Gastrocnemius medialis (tissue), 4 donors: Measurements from ENCODE around the gene CELF1. TPM values are rescaled to one million over a fixed set of nuclear protein-coding genes. Genes with fewer than 3 reads are reported as not detected.

Experiments
- ATAC-seq, 2 donors: fragments of 150-250 bp; one replicate each; pipeline ENCODE4 v1.9.1; 2016
- DNase-seq, 2 donors: peaks; one replicate each; pipeline ENCODE4 v3.0.0-alpha.2; 2019
- H3K27ac ChIP-seq, 4 donors: fragments of 200-600 bp; sonication (generic); 1 replicate in 1 of 4; 2 replicates in 3 of 4; pipeline ENCODE4 v1.5.1; 2016 to 2018; ENCODE audit warnings: mild to moderate bottlenecking in 2 of 4, moderate library complexity in 1 of 4
- H3K27me3 ChIP-seq, 3 donors: fragments of 200-600 bp; sonication (generic) in 2 of 3; 1 replicate in 1 of 3; 2 replicates in 2 of 3; pipeline versions ENCODE4 v1.5.1 to v1.6.0; 2016 to 2019; ENCODE audit warnings: mild to moderate bottlenecking in 1 of 3, moderate library complexity in 1 of 3
- H3K36me3 ChIP-seq, 2 donors: fragments of 200-600 bp; sonication (generic) in 1 of 2; one replicate each; pipeline ENCODE4 v1.5.1; 2017 to 2018
- H3K4me1 ChIP-seq, 2 donors: fragments of 200-600 bp; sonication (generic) in 1 of 2; one replicate each; pipeline ENCODE4 v1.5.1; 2016 to 2017; ENCODE audit warnings: mild to moderate bottlenecking in 2 of 2
- H3K4me3 ChIP-seq, 4 donors: fragments of 200-600 bp; sonication (generic) in 3 of 4; 1 replicate in 1 of 4; 2 replicates in 3 of 4; pipeline ENCODE4 v1.5.1; 2016 to 2019; ENCODE audit warnings: mild to moderate bottlenecking in 2 of 4
- H3K9me3 ChIP-seq, 3 donors: fragments of 200-600 bp; sonication (generic) in 2 of 3; 1 replicate in 1 of 3; 2 replicates in 2 of 3; pipeline ENCODE4 v1.5.1; 2016 to 2019
- CTCF ChIP-seq, 5 experiments: fragments of 450-650 bp in 3 of 5; fragments of 200-600 bp in 2 of 5; sonication (generic) in 2 of 5; IDR thresholded peaks in 4 of 5; conservative IDR thresholded peaks in 1 of 5; 1 replicate in 4 of 5; 2 replicates in 1 of 5; pipeline ENCODE4 v1.5.1; 2016 to 2019; ENCODE audit warnings: antibody characterized with exemption in 5 of 5, mild to moderate bottlenecking in 3 of 5, moderate library complexity in 3 of 5
- POLR2A ChIP-seq, 2 donors: fragments of 450-650 bp; IDR thresholded peaks; one replicate each; pipeline ENCODE4 v1.6.1; 2017; ENCODE audit warnings: antibody characterized with exemption in 2 of 2, mild to moderate bottlenecking in 2 of 2, moderate library complexity in 2 of 2
- in situ Hi-C, 4 donors: fragments of 200-750 bp; cut with MboI; loops; one replicate each; pipeline versions ENCODE4 v1.15.0 to v1.8.0; 2017; ENCODE audit warnings: low sequenced_read_pairs in 4 of 4
- intact Hi-C: fragments of 100-400 bp; cut with DNase I; formaldehyde crosslinking; loops from one replicate; pipeline ENCODE4 v1.15.1; 2023; ENCODE audit warnings: low total_unique reads
- total RNA-seq, 4 donors: library from RNA; depleted of rRNA; stranded (reverse); fragments of >200 nt; gene quantifications; one replicate each; pipeline versions ENCODE4 v1.1.0 to v1.2.3, GENCODE V29; 2016

The CELF1 gene
- total RNA-seq, 4 donors from 2014 or later, result 106 to 185 (median 136) TPM

- in situ Hi-C loops (loop anchor here in 1 of 4 donors (10.0 kb wide), 1 partner anchor 55 kb away; no protein-coding TSS in a partner anchor), intact Hi-C loops (loop anchor here (10.0 kb wide), 1 partner anchor 255 kb away; the partner anchor contains the start of gene PACSIN3)
- ATAC-seq (no peak), DNase-seq (no peak)
- no peak for TF ChIP-seq POLR2A (IDR thresholded peaks at IDR 0.05)
- TF ChIP-seq CTCF (IDR thresholded peaks at IDR 0.05 in 4 of 5, conservative IDR thresholded peaks at IDR 0.05 in 1 of 5), result no peak
- peaks cover 16 to 17% of the 10 kb centered on the region in 2 donors for H3K4me1 ChIP-seq
- H3K4me3 ChIP-seq, result no peak overlapping the region
- no peaks in the 10 kb centered on the region for H3K36me3 ChIP-seq
- no peaks in the 10 kb centered on the region for H3K27me3 ChIP-seq
- H3K27ac ChIP-seq, result no peak overlapping the region
- H3K9me3 ChIP-seq, result no peaks in the 10 kb centered on the region
These were observed 112.9 kb downstream of the CELF1 start for GRCh38 chr11:47440054-47440476.

- H3K9me3 ChIP-seq, result no peaks in the 10 kb centered on the region
- in situ Hi-C loops (no loop called here), intact Hi-C loops (no loop called here)
- H3K27ac ChIP-seq, result no peak overlapping the region
- H3K27me3 ChIP-seq, result no peaks in the 10 kb centered on the region
- no peak for TF ChIP-seq POLR2A (IDR thresholded peaks at IDR 0.05)
- no peak for TF ChIP-seq CTCF (IDR thresholded peaks at IDR 0.05 in 4 of 5, conservative IDR thresholded peaks at IDR 0.05 in 1 of 5)
- H3K36me3 ChIP-seq, result no peaks in the 10 kb centered on the region
- no peak overlapping the region for H3K4me3 ChIP-seq
- H3K4me1 ChIP-seq, result peaks cover 17 to 25% of the 10 kb centered on the region in 2 donors
- no peak for DNase-seq
- no peak for ATAC-seq
These were observed 114.2 kb downstream of the CELF1 start for GRCh38 chr11:47438721-47439120.

- TF ChIP-seq POLR2A (IDR thresholded peaks at IDR 0.05), result no peak
- TF ChIP-seq CTCF (IDR thresholded peaks at IDR 0.05 in 4 of 5, conservative IDR thresholded peaks at IDR 0.05 in 1 of 5), result no peak
- peak; percentile 31 to 55 for ATAC-seq
- Histone ChIP-seq H3K4me3 (no peak overlapping the region), H3K36me3 (no peaks in the 10 kb centered on the region), H3K27me3 (no peaks in the 10 kb centered on the region), H3K27ac (peak overlapping the region in 3 of 4 donors; percentile 49 to 64 (median 63)), H3K9me3 (no peaks in the 10 kb centered on the region), H3K4me1 (peaks cover 17 to 19% of the 10 kb centered on the region in 2 donors)
- in situ Hi-C loops (no loop called here), intact Hi-C loops (no loop called here)
- peak in 1 of 2 donors; percentile 68 for DNase-seq
These were observed 115.0 kb downstream of the CELF1 start for GRCh38 chr11:47437746-47438418.

- Histone ChIP-seq H3K27ac (peak overlapping the region in 3 of 4 donors; percentile 49 to 64 (median 63)), H3K9me3 (no peaks in the 10 kb centered on the region), H3K4me1 (peaks cover 11 to 16% of the 10 kb centered on the region in 2 donors), H3K27me3 (no peaks in the 10 kb centered on the region), H3K36me3 (no peaks in the 10 kb centered on the region), H3K4me3 (no peak overlapping the region)
- in situ Hi-C loops, result no loop called here
- ATAC-seq (peak in 1 of 2 donors; percentile 4), DNase-seq (no peak)
- TF ChIP-seq POLR2A (IDR thresholded peaks at IDR 0.05) (no peak), CTCF (IDR thresholded peaks at IDR 0.05 in 4 of 5, conservative IDR thresholded peaks at IDR 0.05 in 1 of 5) (no peak)
- intact Hi-C loops, result no loop called here
These were observed 115.7 kb downstream of the CELF1 start for GRCh38 chr11:47437218-47437745.
